CD14-positive monocyte (primary cell): ENCODE measurements around the gene TNFAIP8L2. TPM values are rescaled to one million over a fixed set of nuclear protein-coding genes. Genes with fewer than 3 reads are reported as not detected.

Source experiments
- DNase-seq, 3 donors: peaks; one replicate each; pipeline ENCODE4 v3.0.0-alpha.2; 2011 to 2022
- H2AFZ ChIP-seq: 2 replicates; pipeline ENCODE4 v1.6.0; 2012; ENCODE audit warnings: mild to moderate bottlenecking, low read depth, low read length, inconsistent platforms; ENCODE audit not compliant: insufficient read depth, poor library complexity, severe bottlenecking
- H3K27ac ChIP-seq, 2 donors: 1 replicate in 1 of 2; 2 replicates in 1 of 2; pipeline ENCODE4 v1.5.1; 2012 to 2013; ENCODE audit warnings: low read length in 2 of 2, control low read depth in 1 of 2, inconsistent platforms in 1 of 2, low read depth in 1 of 2, mild to moderate bottlenecking in 1 of 2
- H3K27me3 ChIP-seq, 2 donors: one replicate each; pipeline versions ENCODE4 v1.6.0 to v1.6.1; 2011 to 2013; ENCODE audit warnings: low read length in 2 of 2; ENCODE audit not compliant: control insufficient read depth in 2 of 2, insufficient read depth in 2 of 2
- H3K36me3 ChIP-seq, 2 donors: replicated peaks in 1 of 2; 1 replicate in 1 of 2; 2 replicates in 1 of 2; pipeline versions ENCODE4 v1.5.1 to v1.6.1; 2012 to 2013; ENCODE audit warnings: low read length in 2 of 2, control low read depth in 1 of 2, inconsistent platforms in 1 of 2, mild to moderate bottlenecking in 1 of 2; ENCODE audit not compliant: insufficient read depth in 2 of 2, control insufficient read depth in 1 of 2
- H3K4me1 ChIP-seq, 2 donors: 1 replicate in 1 of 2; 2 replicates in 1 of 2; pipeline versions ENCODE4 v1.5.1 to v1.6.1; 2012 to 2013; ENCODE audit warnings: low read length in 2 of 2, control low read depth in 1 of 2, inconsistent platforms in 1 of 2, mild to moderate bottlenecking in 1 of 2, moderate library complexity in 1 of 2; ENCODE audit not compliant: insufficient read depth in 2 of 2, control insufficient read depth in 1 of 2
- H3K4me2 ChIP-seq: replicated peaks from 2 replicates; pipeline ENCODE3; 2012; ENCODE audit warnings: low read length, moderate library complexity, mild to moderate bottlenecking; ENCODE audit not compliant: poor library complexity, severe bottlenecking; ENCODE audit errors: extremely low read depth
- H3K4me3 ChIP-seq, 3 experiments: fragments of 200-600 bp in 1 of 3; sonication (generic) in 1 of 3; replicated peaks in 1 of 3; 1 replicate in 2 of 3; 2 replicates in 1 of 3; pipeline ENCODE4 v1.5.1; 2011 to 2013; ENCODE audit warnings: low read length in 3 of 3, mild to moderate bottlenecking in 3 of 3, control low read depth in 2 of 3, low read depth in 2 of 3, inconsistent platforms in 1 of 3, moderate library complexity in 1 of 3
- H3K79me2 ChIP-seq: 2 replicates; pipeline ENCODE4 v1.6.0; 2012; ENCODE audit warnings: mild to moderate bottlenecking, control low read depth, inconsistent platforms, low read length, moderate library complexity; ENCODE audit not compliant: insufficient read depth
- H3K9ac ChIP-seq: 2 replicates; pipeline ENCODE4 v1.6.0; 2017; ENCODE audit warnings: low read length, mild to moderate bottlenecking; ENCODE audit not compliant: insufficient read depth, poor library complexity, severe bottlenecking
- H3K9me3 ChIP-seq, 2 donors: replicated peaks in 1 of 2; 1 replicate in 1 of 2; 2 replicates in 1 of 2; pipeline versions ENCODE4 v1.5.1 to v1.6.1; 2012 to 2013; ENCODE audit warnings: low read length in 2 of 2, control low read depth in 1 of 2; ENCODE audit not compliant: control insufficient read depth in 1 of 2, insufficient read depth in 1 of 2
- H4K20me1 ChIP-seq: 2 replicates; pipeline ENCODE4 v1.6.0; 2012; ENCODE audit warnings: mild to moderate bottlenecking, low read length, control low read depth, moderate library complexity; ENCODE audit not compliant: insufficient read depth
- H3K27ac Mint-ChIP-seq, 7 donors: one replicate each; pipeline ENCODE4 v1.8.0; 2020; ENCODE audit warnings: mild to moderate bottlenecking in 7 of 7, mixed read lengths in 7 of 7, moderate library complexity in 6 of 7, inconsistent platforms in 2 of 7
- H3K27me3 Mint-ChIP-seq, 3 donors: one replicate each; pipeline ENCODE4 v1.8.0; 2021 to 2022; ENCODE audit warnings: low read depth in 3 of 3, mild to moderate bottlenecking in 3 of 3, mixed read lengths in 3 of 3, moderate library complexity in 3 of 3, inconsistent platforms in 1 of 3
- H3K36me3 Mint-ChIP-seq, 2 donors: one replicate each; pipeline ENCODE4 v1.8.0; 2020; ENCODE audit warnings: mixed read lengths in 2 of 2, inconsistent platforms in 1 of 2, mild to moderate bottlenecking in 1 of 2
- H3K4me1 Mint-ChIP-seq: one replicate; pipeline ENCODE4 v1.8.0; 2020; ENCODE audit warnings: mild to moderate bottlenecking, mixed read lengths
- H3K4me3 Mint-ChIP-seq, 2 donors: one replicate each; pipeline ENCODE4 v1.8.0; 2020; ENCODE audit warnings: mild to moderate bottlenecking in 2 of 2, mixed read lengths in 2 of 2, moderate library complexity in 1 of 2
- H3K9me3 Mint-ChIP-seq, 7 donors: one replicate each; pipeline ENCODE4 v1.8.0; 2020 to 2022; ENCODE audit warnings: mixed read lengths in 7 of 7, mild to moderate bottlenecking in 6 of 7, moderate library complexity in 6 of 7, inconsistent platforms in 2 of 7
- WGBS: methylation state at CpG from one replicate; pipeline ENCODE4 v1.1.5; 2013; ENCODE audit warnings: missing lambda C conversion rate; ENCODE audit not compliant: insufficient coverage; 5-methylcytosine and 5-hydroxymethylcytosine counted together
- intact Hi-C, 2 donors: fragments of 100-400 bp; cut with micrococcal nuclease; formaldehyde crosslinking; loops; one replicate each; pipeline versions ENCODE4 v1.15.0 to v1.15.1; 2023
- polyA plus RNA-seq, 3 donors: library from polyadenylated mRNA; depleted of rRNA in 1 of 3; unstranded in 2 of 3; stranded (reverse) in 1 of 3; fragments of 300-500 nt in 2 of 3; fragments of >200 nt in 1 of 3; fragmentation: Illumina TruSeq in 2 of 3; gene quantifications; 1 replicate in 2 of 3; 2 replicates in 1 of 3; pipeline ENCODE4 v1.2.3, GENCODE V29; 2012 to 2021
- TF ChIP-seq, protein P1 (sequence below): fragments of 200-600 bp; IDR thresholded peaks from one replicate; pipeline ENCODE4 v1.8.0; 2022; ENCODE audit warnings: antibody characterized with exemption, mild to moderate bottlenecking

Gene TNFAIP8L2
- polyA plus RNA-seq, 3 donors, result 50.3 to 104 (median 103) TPM

GRCh38 chr1:151146412-151147131, 9.9 kb upstream of the TNFAIP8L2 start, which contains the start of gene SEMA6C:
SEMA6C (minus strand) TSS chr1:151146631; CDS start chr1:151142621, 4,010 bp downstream.
- H3K36me3 Mint-ChIP-seq, result peaks cover 0 to 4% of the 10 kb centered on the region in 2 donors
- H3K36me3 ChIP-seq, result no peaks in the 10 kb centered on the region
- H3K4me3 ChIP-seq, result peak within 1 kb of the TSS; percentile 59 to 93 (median 64)
- intact Hi-C loops, result no loop called here
- peaks cover 30 to 43% (median 34%) of the 10 kb centered on the region in 3 donors for H3K27me3 Mint-ChIP-seq
- H3K4me1 ChIP-seq, result peaks cover 13 to 23% of the 10 kb centered on the region in 2 donors
- WGBS, result under 1% methylated on average over 54 of the region's 61 CpGs
- H3K9me3 ChIP-seq, result no peaks in the 10 kb centered on the region
- no peaks in the 10 kb centered on the region for H3K79me2 ChIP-seq
- H4K20me1 ChIP-seq, result no peaks in the 10 kb centered on the region
- DNase-seq, result peak; percentile 69 to 85 (median 79)
- peak within 1 kb of the TSS; percentile 99 for H2AFZ ChIP-seq
- H3K27ac ChIP-seq, result no peak within 1 kb of the TSS
- H3K4me1 Mint-ChIP-seq, result peaks cover 24% of the 10 kb centered on the region
- TF ChIP-seq, protein P1, sequence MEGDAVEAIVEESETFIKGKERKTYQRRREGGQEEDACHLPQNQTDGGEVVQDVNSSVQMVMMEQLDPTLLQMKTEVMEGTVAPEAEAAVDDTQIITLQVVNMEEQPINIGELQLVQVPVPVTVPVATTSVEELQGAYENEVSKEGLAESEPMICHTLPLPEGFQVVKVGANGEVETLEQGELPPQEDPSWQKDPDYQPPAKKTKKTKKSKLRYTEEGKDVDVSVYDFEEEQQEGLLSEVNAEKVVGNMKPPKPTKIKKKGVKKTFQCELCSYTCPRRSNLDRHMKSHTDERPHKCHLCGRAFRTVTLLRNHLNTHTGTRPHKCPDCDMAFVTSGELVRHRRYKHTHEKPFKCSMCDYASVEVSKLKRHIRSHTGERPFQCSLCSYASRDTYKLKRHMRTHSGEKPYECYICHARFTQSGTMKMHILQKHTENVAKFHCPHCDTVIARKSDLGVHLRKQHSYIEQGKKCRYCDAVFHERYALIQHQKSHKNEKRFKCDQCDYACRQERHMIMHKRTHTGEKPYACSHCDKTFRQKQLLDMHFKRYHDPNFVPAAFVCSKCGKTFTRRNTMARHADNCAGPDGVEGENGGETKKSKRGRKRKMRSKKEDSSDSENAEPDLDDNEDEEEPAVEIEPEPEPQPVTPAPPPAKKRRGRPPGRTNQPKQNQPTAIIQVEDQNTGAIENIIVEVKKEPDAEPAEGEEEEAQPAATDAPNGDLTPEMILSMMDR, result no peak
- H3K4me2 ChIP-seq, result peak within 1 kb of the TSS; percentile 100
- peak within 1 kb of the TSS; percentile 93 to 100 for H3K4me3 Mint-ChIP-seq
- H3K27me3 ChIP-seq, result peaks cover 2 to 19% of the 10 kb centered on the region in 2 donors
- peak within 1 kb of the TSS; percentile 9 to 85 (median 50) for H3K27ac Mint-ChIP-seq
- peaks cover 0 to 3% (median 0%) of the 10 kb centered on the region in 7 donors for H3K9me3 Mint-ChIP-seq
- H3K9ac ChIP-seq, result peak within 1 kb of the TSS; percentile 69

- no peak overlapping the region for H3K27ac ChIP-seq
Observed at GRCh38 chr1:151147132-151147503, 9.3 kb upstream of the TNFAIP8L2 start.

More at GRCh38 chr1:151147132-151147503, 9.3 kb upstream of the TNFAIP8L2 start:
- H3K27me3 Mint-ChIP-seq, result peaks cover 30 to 43% (median 34%) of the 10 kb centered on the region in 3 donors
- H3K9me3 ChIP-seq, result no peaks in the 10 kb centered on the region
- intact Hi-C loops, result no loop called here
- peak overlapping the region; percentile 49 for H3K9ac ChIP-seq
- H3K9me3 Mint-ChIP-seq, result peaks cover 0 to 3% (median 0%) of the 10 kb centered on the region in 7 donors
- peaks cover 0 to 4% of the 10 kb centered on the region in 2 donors for H3K36me3 Mint-ChIP-seq
- peak overlapping the region; percentile 100 for H3K4me2 ChIP-seq
- DNase-seq, result no peak
- peaks cover 13 to 23% of the 10 kb centered on the region in 2 donors for H3K4me1 ChIP-seq
- H3K27me3 ChIP-seq, result peaks cover 2 to 19% of the 10 kb centered on the region in 2 donors
- peak overlapping the region; percentile 59 to 93 (median 64) for H3K4me3 ChIP-seq
- TF ChIP-seq, protein P1, result no peak
- H2AFZ ChIP-seq, result peak overlapping the region; percentile 99
- H3K36me3 ChIP-seq, result no peaks in the 10 kb centered on the region
- peaks cover 24% of the 10 kb centered on the region for H3K4me1 Mint-ChIP-seq
- peak overlapping the region in 3 of 7 donors; percentile 37 to 83 (median 37) for H3K27ac Mint-ChIP-seq
- H3K79me2 ChIP-seq, result no peaks in the 10 kb centered on the region
- no peaks in the 10 kb centered on the region for H4K20me1 ChIP-seq
- peak overlapping the region; percentile 93 to 100 for H3K4me3 Mint-ChIP-seq
- 0% methylated on average over 1 of the region's 7 CpGs for WGBS
